CD14-positive monocyte (primary cell): ENCODE measurements around the gene KIAA0232. TPM values are rescaled to one million over a fixed set of nuclear protein-coding genes. Genes with fewer than 3 reads are reported as not detected.
A peak's percentile ranks its signal among the peaks of the same experiment; 100 is the strongest.

ENCODE experiments used
- DNase-seq, 3 donors: peaks; one replicate each; pipeline ENCODE4 v3.0.0-alpha.2; 2011 to 2022
- H2AFZ ChIP-seq: 2 replicates; pipeline ENCODE4 v1.6.0; 2012; ENCODE audit warnings: mild to moderate bottlenecking, low read depth, low read length, inconsistent platforms; ENCODE audit not compliant: insufficient read depth, poor library complexity, severe bottlenecking
- H3K27ac ChIP-seq, 2 donors: 1 replicate in 1 of 2; 2 replicates in 1 of 2; pipeline ENCODE4 v1.5.1; 2012 to 2013; ENCODE audit warnings: low read length in 2 of 2, control low read depth in 1 of 2, inconsistent platforms in 1 of 2, low read depth in 1 of 2, mild to moderate bottlenecking in 1 of 2
- H3K27me3 ChIP-seq, 2 donors: one replicate each; pipeline versions ENCODE4 v1.6.0 to v1.6.1; 2011 to 2013; ENCODE audit warnings: low read length in 2 of 2; ENCODE audit not compliant: control insufficient read depth in 2 of 2, insufficient read depth in 2 of 2
- H3K36me3 ChIP-seq, 2 donors: replicated peaks in 1 of 2; 1 replicate in 1 of 2; 2 replicates in 1 of 2; pipeline versions ENCODE4 v1.5.1 to v1.6.1; 2012 to 2013; ENCODE audit warnings: low read length in 2 of 2, control low read depth in 1 of 2, inconsistent platforms in 1 of 2, mild to moderate bottlenecking in 1 of 2; ENCODE audit not compliant: insufficient read depth in 2 of 2, control insufficient read depth in 1 of 2
- H3K4me1 ChIP-seq, 2 donors: 1 replicate in 1 of 2; 2 replicates in 1 of 2; pipeline versions ENCODE4 v1.5.1 to v1.6.1; 2012 to 2013; ENCODE audit warnings: low read length in 2 of 2, control low read depth in 1 of 2, inconsistent platforms in 1 of 2, mild to moderate bottlenecking in 1 of 2, moderate library complexity in 1 of 2; ENCODE audit not compliant: insufficient read depth in 2 of 2, control insufficient read depth in 1 of 2
- H3K4me2 ChIP-seq: replicated peaks from 2 replicates; pipeline ENCODE3; 2012; ENCODE audit warnings: low read length, moderate library complexity, mild to moderate bottlenecking; ENCODE audit not compliant: poor library complexity, severe bottlenecking; ENCODE audit errors: extremely low read depth
- H3K4me3 ChIP-seq, 3 experiments: fragments of 200-600 bp in 1 of 3; sonication (generic) in 1 of 3; replicated peaks in 1 of 3; 1 replicate in 2 of 3; 2 replicates in 1 of 3; pipeline ENCODE4 v1.5.1; 2011 to 2013; ENCODE audit warnings: low read length in 3 of 3, mild to moderate bottlenecking in 3 of 3, control low read depth in 2 of 3, low read depth in 2 of 3, inconsistent platforms in 1 of 3, moderate library complexity in 1 of 3
- H3K79me2 ChIP-seq: 2 replicates; pipeline ENCODE4 v1.6.0; 2012; ENCODE audit warnings: mild to moderate bottlenecking, control low read depth, inconsistent platforms, low read length, moderate library complexity; ENCODE audit not compliant: insufficient read depth
- H3K9ac ChIP-seq: 2 replicates; pipeline ENCODE4 v1.6.0; 2017; ENCODE audit warnings: low read length, mild to moderate bottlenecking; ENCODE audit not compliant: insufficient read depth, poor library complexity, severe bottlenecking
- H3K9me3 ChIP-seq, 2 donors: replicated peaks in 1 of 2; 1 replicate in 1 of 2; 2 replicates in 1 of 2; pipeline versions ENCODE4 v1.5.1 to v1.6.1; 2012 to 2013; ENCODE audit warnings: low read length in 2 of 2, control low read depth in 1 of 2; ENCODE audit not compliant: control insufficient read depth in 1 of 2, insufficient read depth in 1 of 2
- H4K20me1 ChIP-seq: 2 replicates; pipeline ENCODE4 v1.6.0; 2012; ENCODE audit warnings: mild to moderate bottlenecking, low read length, control low read depth, moderate library complexity; ENCODE audit not compliant: insufficient read depth
- H3K27ac Mint-ChIP-seq, 7 donors: one replicate each; pipeline ENCODE4 v1.8.0; 2020; ENCODE audit warnings: mild to moderate bottlenecking in 7 of 7, mixed read lengths in 7 of 7, moderate library complexity in 6 of 7, inconsistent platforms in 2 of 7
- H3K27me3 Mint-ChIP-seq, 3 donors: one replicate each; pipeline ENCODE4 v1.8.0; 2021 to 2022; ENCODE audit warnings: low read depth in 3 of 3, mild to moderate bottlenecking in 3 of 3, mixed read lengths in 3 of 3, moderate library complexity in 3 of 3, inconsistent platforms in 1 of 3
- H3K36me3 Mint-ChIP-seq, 2 donors: one replicate each; pipeline ENCODE4 v1.8.0; 2020; ENCODE audit warnings: mixed read lengths in 2 of 2, inconsistent platforms in 1 of 2, mild to moderate bottlenecking in 1 of 2
- H3K4me1 Mint-ChIP-seq: one replicate; pipeline ENCODE4 v1.8.0; 2020; ENCODE audit warnings: mild to moderate bottlenecking, mixed read lengths
- H3K4me3 Mint-ChIP-seq, 2 donors: one replicate each; pipeline ENCODE4 v1.8.0; 2020; ENCODE audit warnings: mild to moderate bottlenecking in 2 of 2, mixed read lengths in 2 of 2, moderate library complexity in 1 of 2
- H3K9me3 Mint-ChIP-seq, 7 donors: one replicate each; pipeline ENCODE4 v1.8.0; 2020 to 2022; ENCODE audit warnings: mixed read lengths in 7 of 7, mild to moderate bottlenecking in 6 of 7, moderate library complexity in 6 of 7, inconsistent platforms in 2 of 7
- CTCF ChIP-seq: fragments of 200-600 bp; IDR thresholded peaks from one replicate; pipeline ENCODE4 v1.8.0; 2022; ENCODE audit warnings: antibody characterized with exemption, mild to moderate bottlenecking
- WGBS: methylation state at CpG from one replicate; pipeline ENCODE4 v1.1.5; 2013; ENCODE audit warnings: missing lambda C conversion rate; ENCODE audit not compliant: insufficient coverage; 5-methylcytosine and 5-hydroxymethylcytosine counted together
- intact Hi-C, 2 donors: fragments of 100-400 bp; cut with micrococcal nuclease; formaldehyde crosslinking; loops; one replicate each; pipeline versions ENCODE4 v1.15.0 to v1.15.1; 2023
- polyA plus RNA-seq, 3 donors: library from polyadenylated mRNA; depleted of rRNA in 1 of 3; unstranded in 2 of 3; stranded (reverse) in 1 of 3; fragments of 300-500 nt in 2 of 3; fragments of >200 nt in 1 of 3; fragmentation: Illumina TruSeq in 2 of 3; gene quantifications; 1 replicate in 2 of 3; 2 replicates in 1 of 3; pipeline ENCODE4 v1.2.3, GENCODE V29; 2012 to 2021

The KIAA0232 gene
- polyA plus RNA-seq, 3 donors: 12.3 to 27.3 (median 20.6) TPM

GRCh38 chr4:6847178-6847577, 64.7 kb downstream of the KIAA0232 start:
- H3K79me2 ChIP-seq: peaks cover 61% of the 10 kb centered on the region
- intact Hi-C loops: no loop called here
- DNase-seq: no peak
- no peak overlapping the region for H3K27ac ChIP-seq
- Mint-ChIP-seq H3K4me1 (no peaks in the 10 kb centered on the region), H3K4me3 (no peak overlapping the region), H3K27me3 (peaks cover 0 to 4% (median 0%) of the 10 kb centered on the region in 3 donors), H3K36me3 (peaks cover 63 to 76% of the 10 kb centered on the region in 2 donors), H3K27ac (no peak overlapping the region), H3K9me3 (peaks cover 0 to 3% (median 0%) of the 10 kb centered on the region in 7 donors)
- H2AFZ ChIP-seq: no peak overlapping the region
- no peaks in the 10 kb centered on the region for H3K9me3 ChIP-seq
- peaks cover 59% of the 10 kb centered on the region for H4K20me1 ChIP-seq
- H3K36me3 ChIP-seq: peaks cover 40 to 94% of the 10 kb centered on the region in 2 donors
- no peak for TF ChIP-seq CTCF
- 0% methylated on average over 1 of the region's 2 CpGs for WGBS
- H3K4me3 ChIP-seq: no peak overlapping the region
- H3K4me1 ChIP-seq: no peaks in the 10 kb centered on the region
- no peaks in the 10 kb centered on the region for H3K27me3 ChIP-seq
- H3K9ac ChIP-seq: no peak overlapping the region
- H3K4me2 ChIP-seq: no peak overlapping the region

- no peak for TF ChIP-seq CTCF
- H3K9me3 Mint-ChIP-seq: peaks cover 0 to 8% (median 2%) of the 10 kb centered on the region in 7 donors
- H3K27ac Mint-ChIP-seq: peak overlapping the region in 3 of 7 donors; percentile 31 to 65 (median 59)
- Histone ChIP-seq H3K4me3 (no peak overlapping the region), H4K20me1 (peaks cover 68% of the 10 kb centered on the region), H3K9ac (no peak overlapping the region), H3K4me1 (peaks cover 3 to 5% of the 10 kb centered on the region in 2 donors), H3K27ac (peak overlapping the region in 1 of 2 donors; percentile 23), H2AFZ (no peak overlapping the region), H3K4me2 (no peak overlapping the region), H3K36me3 (peaks cover 43 to 90% of the 10 kb centered on the region in 2 donors), H3K79me2 (peaks cover 66% of the 10 kb centered on the region), H3K9me3 (peaks cover 3 to 5% of the 10 kb centered on the region in 2 donors), H3K27me3 (no peaks in the 10 kb centered on the region)
- DNase-seq: no peak
- peaks cover 0 to 2% (median 0%) of the 10 kb centered on the region in 3 donors for H3K27me3 Mint-ChIP-seq
- WGBS: 100% methylated on average over 3 of the region's 3 CpGs
- H3K4me3 Mint-ChIP-seq: no peak overlapping the region
- peaks cover 12% of the 10 kb centered on the region for H3K4me1 Mint-ChIP-seq
- intact Hi-C loops: no loop called here
- H3K36me3 Mint-ChIP-seq: peaks cover 61 to 74% of the 10 kb centered on the region in 2 donors
Observed at GRCh38 chr4:6848717-6849305, 66.3 kb downstream of the KIAA0232 start.
